ENCODE results near the gene CCL1. TPM values are rescaled to one million over a fixed set of nuclear protein-coding genes. Genes with fewer than 3 reads are reported as not detected.

Gene CCL1
- total RNA-seq, 4 donors from 2014 or later: not detected

DNA sequence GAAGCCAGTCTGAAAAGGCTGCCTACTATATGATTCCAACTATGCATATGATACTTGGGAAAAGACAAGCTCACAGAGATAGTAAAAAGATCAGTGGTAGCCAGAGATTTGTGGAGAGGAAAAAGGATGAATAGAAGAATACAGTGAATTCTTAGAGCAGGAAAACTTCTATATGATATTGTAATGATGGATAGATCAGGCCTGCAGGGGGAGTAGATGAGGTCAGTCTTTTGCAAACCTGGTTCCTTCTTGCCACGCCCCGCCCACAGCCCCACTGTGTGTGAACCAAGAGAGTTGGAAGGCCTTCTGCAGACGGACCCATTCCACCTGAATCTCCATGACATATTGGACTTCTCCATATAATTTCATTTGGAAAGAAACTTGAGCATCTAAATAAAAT is 44.6 kb downstream of the CCL1 start:
- H3K4me1 ChIP-seq: peaks cover 0 to 40% (median 14%) of the 10 kb centered on the region in 4 donors
- H3K36me3 ChIP-seq: no peaks in the 10 kb centered on the region
- no peaks in the 10 kb centered on the region for H3K27me3 ChIP-seq
- 87 to 89% methylated on average over 3 of the region's 3 CpGs for WGBS, 2 donors
- DNase-seq (ENCODE audit: low spot score in 2 of 2): no peak
- H3K4me3 ChIP-seq: no peak overlapping the region
- TF ChIP-seq EP300 (IDR thresholded peaks at IDR 0.05) (no peak), POLR2A (IDR thresholded peaks at IDR 0.05) (no peak)
- TF ChIP-seq, protein P1, sequence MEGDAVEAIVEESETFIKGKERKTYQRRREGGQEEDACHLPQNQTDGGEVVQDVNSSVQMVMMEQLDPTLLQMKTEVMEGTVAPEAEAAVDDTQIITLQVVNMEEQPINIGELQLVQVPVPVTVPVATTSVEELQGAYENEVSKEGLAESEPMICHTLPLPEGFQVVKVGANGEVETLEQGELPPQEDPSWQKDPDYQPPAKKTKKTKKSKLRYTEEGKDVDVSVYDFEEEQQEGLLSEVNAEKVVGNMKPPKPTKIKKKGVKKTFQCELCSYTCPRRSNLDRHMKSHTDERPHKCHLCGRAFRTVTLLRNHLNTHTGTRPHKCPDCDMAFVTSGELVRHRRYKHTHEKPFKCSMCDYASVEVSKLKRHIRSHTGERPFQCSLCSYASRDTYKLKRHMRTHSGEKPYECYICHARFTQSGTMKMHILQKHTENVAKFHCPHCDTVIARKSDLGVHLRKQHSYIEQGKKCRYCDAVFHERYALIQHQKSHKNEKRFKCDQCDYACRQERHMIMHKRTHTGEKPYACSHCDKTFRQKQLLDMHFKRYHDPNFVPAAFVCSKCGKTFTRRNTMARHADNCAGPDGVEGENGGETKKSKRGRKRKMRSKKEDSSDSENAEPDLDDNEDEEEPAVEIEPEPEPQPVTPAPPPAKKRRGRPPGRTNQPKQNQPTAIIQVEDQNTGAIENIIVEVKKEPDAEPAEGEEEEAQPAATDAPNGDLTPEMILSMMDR (IDR thresholded peaks at IDR 0.05): no peak
- no peaks in the 10 kb centered on the region for H3K9me3 ChIP-seq
- peak overlapping the region in 1 of 4 donors; percentile 63 for H3K27ac ChIP-seq

GRCh38 chr17:34314279-34314678 is 48.8 kb downstream of the CCL1 start:
- H3K27me3 ChIP-seq: no peaks in the 10 kb centered on the region
- H3K9me3 ChIP-seq: no peaks in the 10 kb centered on the region
- DNase-seq (ENCODE audit: low spot score in 2 of 2): peak; percentile 17 to 57
- peak overlapping the region in 3 of 4 donors; percentile 17 to 63 (median 57) for H3K27ac ChIP-seq
- TF ChIP-seq EP300 (IDR thresholded peaks at IDR 0.05): peak; percentile 41 to 90
- TF ChIP-seq POLR2A (IDR thresholded peaks at IDR 0.05): no peak
- TF ChIP-seq, protein P1 (IDR thresholded peaks at IDR 0.05): no peak
- 19 to 30% methylated on average over 4 of the region's 4 CpGs for WGBS, 2 donors
- no peak overlapping the region for H3K4me3 ChIP-seq
- no peaks in the 10 kb centered on the region for H3K36me3 ChIP-seq
- H3K4me1 ChIP-seq: peaks cover 0 to 49% (median 15%) of the 10 kb centered on the region in 4 donors

DNA sequence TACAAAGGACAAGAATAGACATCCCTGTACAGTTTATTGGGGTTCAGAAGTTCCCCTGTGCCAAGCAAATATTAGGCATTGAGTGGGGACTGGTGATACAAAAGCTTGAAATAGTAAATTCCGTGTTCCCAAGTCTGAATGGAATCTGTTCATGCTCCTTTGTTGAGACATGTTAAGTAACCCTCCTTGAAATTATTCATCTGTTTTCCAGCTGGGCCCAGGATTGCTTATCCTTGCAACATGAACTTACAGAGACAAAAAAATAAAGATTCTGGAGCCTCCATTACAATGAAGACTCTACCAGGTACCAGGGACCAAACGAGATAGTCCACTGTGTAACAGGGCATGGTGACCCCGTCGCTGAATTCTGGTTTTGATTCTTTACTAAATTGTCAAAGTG is 49.9 kb downstream of the CCL1 start:
- Histone ChIP-seq H3K4me1 (peaks cover 0 to 45% (median 14%) of the 10 kb centered on the region in 4 donors), H3K27me3 (no peaks in the 10 kb centered on the region), H3K4me3 (no peak overlapping the region), H3K36me3 (no peaks in the 10 kb centered on the region), H3K27ac (peak overlapping the region in 2 of 4 donors; percentile 13 to 57), H3K9me3 (no peaks in the 10 kb centered on the region)
- DNase-seq (ENCODE audit: low spot score in 2 of 2): no peak
- TF ChIP-seq POLR2A (IDR thresholded peaks at IDR 0.05): no peak
- TF ChIP-seq, protein P1 (IDR thresholded peaks at IDR 0.05): no peak
- no peak for TF ChIP-seq EP300 (IDR thresholded peaks at IDR 0.05)
- 90% methylated on average over 4 of the region's 4 CpGs for WGBS, 2 donors

GRCh38 chr17:34312080-34312479 is 51.0 kb downstream of the CCL1 start:
- Histone ChIP-seq H3K9me3 (no peaks in the 10 kb centered on the region), H3K36me3 (no peaks in the 10 kb centered on the region), H3K4me1 (peaks cover 0 to 56% (median 18%) of the 10 kb centered on the region in 4 donors), H3K27me3 (no peaks in the 10 kb centered on the region), H3K27ac (peak overlapping the region in 2 of 4 donors; percentile 31 to 41), H3K4me3 (no peak overlapping the region)
- peak; percentile 36 to 78 for TF ChIP-seq EP300 (IDR thresholded peaks at IDR 0.05)
- TF ChIP-seq, protein P1 (IDR thresholded peaks at IDR 0.05): no peak
- TF ChIP-seq POLR2A (IDR thresholded peaks at IDR 0.05): no peak
- WGBS, 2 donors: 34 to 47% methylated on average over 5 of the region's 5 CpGs
- no peak for DNase-seq (ENCODE audit: low spot score in 2 of 2)

DNA sequence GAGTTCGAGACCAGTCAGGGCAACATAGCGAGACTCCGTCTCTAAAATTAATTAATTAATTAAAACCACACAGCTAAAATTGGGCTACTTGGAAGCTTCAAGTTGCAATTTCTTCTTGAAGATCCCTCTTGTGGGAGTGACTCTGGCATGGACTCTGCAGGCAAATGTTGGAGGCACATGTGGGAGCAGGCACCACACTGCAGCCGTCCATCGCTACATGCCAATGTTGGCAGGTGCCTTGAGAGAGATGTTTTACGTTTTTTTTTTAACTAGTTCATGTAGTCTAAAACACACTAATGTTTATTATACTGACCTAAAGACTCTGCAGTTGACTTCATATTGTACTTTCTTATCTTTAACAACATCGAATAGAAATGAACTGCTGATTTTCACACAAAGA is 51.7 kb downstream of the CCL1 start:
- Histone ChIP-seq H3K36me3 (no peaks in the 10 kb centered on the region), H3K4me3 (no peak overlapping the region), H3K27me3 (no peaks in the 10 kb centered on the region), H3K27ac (no peak overlapping the region), H3K4me1 (peaks cover 0 to 64% (median 19%) of the 10 kb centered on the region in 4 donors), H3K9me3 (no peaks in the 10 kb centered on the region)
- no peak for DNase-seq (ENCODE audit: low spot score in 2 of 2)
- WGBS, 2 donors: 78 to 81% methylated on average over 7 of the region's 7 CpGs
- TF ChIP-seq EP300 (IDR thresholded peaks at IDR 0.05) (no peak), POLR2A (IDR thresholded peaks at IDR 0.05) (no peak)
- TF ChIP-seq, protein P1 (IDR thresholded peaks at IDR 0.05): no peak

Other genes starting within 250 kb of the CCL1 start
- 100 to 1,000 TPM in 1 of 4 donors, 10 to 100 TPM in 3; 34.7 to 185 (median 43.6) TPM for gene CCL2, start 107.9 kb downstream of the CCL1 start, total RNA-seq
- gene CCL7, start 93.0 kb downstream of the CCL1 start, total RNA-seq: not detected
- gene CCL11, start 77.5 kb downstream of the CCL1 start, total RNA-seq: 1 to 10 TPM in 1 of 4 donors, not detected in 3; 3.9 TPM
- not detected for gene CCL8, start 43.8 kb downstream of the CCL1 start, total RNA-seq
- 100 to 1,000 TPM in 1 of 4 donors, 10 to 100 TPM in 3; 35.2 to 307 (median 45.8) TPM for gene CCL13, start 6.8 kb downstream of the CCL1 start, total RNA-seq
- gene TMEM132E, start 216.3 kb upstream of the CCL1 start, total RNA-seq: under 1 TPM in 2 of 4 donors, not detected in 2; 0.42 to 0.59 TPM

Data from tibial nerve (tissue), 4 donors.